Cardiac septum (tissue), 1 donor: ENCODE data around the gene CACNA1C. TPM values are rescaled to one million over a fixed set of nuclear protein-coding genes. Genes with fewer than 3 reads are reported as not detected.

Source experiments
- DNase-seq: peaks from one replicate; pipeline ENCODE4 v3.0.0-alpha.2; 2020; ENCODE audit warnings: low spot score
- intact Hi-C: fragments of 100-400 bp; cut with DNase I; formaldehyde crosslinking; loops from one replicate; pipeline ENCODE4 v1.14.0; 2022
- total RNA-seq: library from RNA; stranded (reverse); fragmentation: NEBNext Ultra II Directional; extraction: Animal tissue kit (Norgen Biotek cat#: 25700); gene quantifications from one replicate; pipeline ENCODE4 v1.2.1, GENCODE V29; 2021
- donor health status: DM: no; HTN: no; CAD: no.

CACNA1C gene
- total RNA-seq, 1 donor from 2014 or later: 182 TPM

DNA sequence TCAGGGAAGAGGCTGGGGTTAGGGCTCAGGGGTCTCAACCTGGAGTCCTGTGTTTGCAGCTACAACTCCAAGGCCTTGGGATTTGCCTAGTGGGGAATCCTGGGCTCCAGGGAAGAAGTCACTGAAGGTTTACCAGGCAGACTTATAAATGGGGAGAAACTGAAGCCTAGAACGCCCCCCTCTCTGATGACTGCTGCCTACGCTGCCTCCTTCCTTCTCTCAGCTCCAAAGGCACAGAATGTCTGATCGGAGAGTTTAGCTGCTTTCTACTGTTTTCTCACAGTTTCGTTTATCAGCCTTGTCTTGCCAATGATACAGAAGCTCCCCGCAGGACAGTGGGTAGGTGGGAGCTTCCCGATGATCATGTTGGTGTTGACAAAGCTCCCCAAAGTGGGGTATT lies 101.7 kb downstream of the CACNA1C start:
- DNase-seq: no peak
- intact Hi-C loops: loop anchor here (5.0 kb wide), 1 partner anchor 77 kb away; no protein-coding TSS in a partner anchor

DNA sequence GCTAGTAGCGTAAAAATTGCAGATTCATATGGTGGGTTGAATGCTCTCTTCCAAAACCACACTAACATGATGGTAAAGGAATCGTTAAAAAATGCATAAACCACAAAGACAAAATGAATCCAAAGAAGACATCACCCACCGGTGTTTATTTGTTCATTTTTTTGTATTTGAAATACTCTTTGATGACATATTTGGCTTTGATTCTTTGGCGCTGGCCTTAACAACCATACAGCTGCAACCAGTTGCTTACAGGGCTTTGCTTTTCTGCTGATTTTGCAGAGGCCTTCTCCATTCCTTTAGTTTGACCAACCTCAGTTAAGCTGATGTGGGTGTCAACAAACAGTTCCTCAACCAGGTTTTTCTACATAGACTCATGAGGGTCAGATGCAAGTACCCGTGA lies 103.5 kb downstream of the CACNA1C start:
- intact Hi-C loops: no loop called here
- no peak for DNase-seq

- intact Hi-C loops: loop anchor here (5.0 kb wide), 2 partner anchors 102 to 122 kb away; no protein-coding TSS in a partner anchor
- DNase-seq: no peak
Measured at GRCh38 chr12:2160043-2160442, 107.3 kb downstream of the CACNA1C start.

GRCh38 chr12:2161473-2161872 lies 108.7 kb downstream of the CACNA1C start:
- peak; percentile 76 for DNase-seq
- intact Hi-C loops: loop anchor here (5.0 kb wide), 2 partner anchors 101 to 121 kb away; no protein-coding TSS in a partner anchor

DNA sequence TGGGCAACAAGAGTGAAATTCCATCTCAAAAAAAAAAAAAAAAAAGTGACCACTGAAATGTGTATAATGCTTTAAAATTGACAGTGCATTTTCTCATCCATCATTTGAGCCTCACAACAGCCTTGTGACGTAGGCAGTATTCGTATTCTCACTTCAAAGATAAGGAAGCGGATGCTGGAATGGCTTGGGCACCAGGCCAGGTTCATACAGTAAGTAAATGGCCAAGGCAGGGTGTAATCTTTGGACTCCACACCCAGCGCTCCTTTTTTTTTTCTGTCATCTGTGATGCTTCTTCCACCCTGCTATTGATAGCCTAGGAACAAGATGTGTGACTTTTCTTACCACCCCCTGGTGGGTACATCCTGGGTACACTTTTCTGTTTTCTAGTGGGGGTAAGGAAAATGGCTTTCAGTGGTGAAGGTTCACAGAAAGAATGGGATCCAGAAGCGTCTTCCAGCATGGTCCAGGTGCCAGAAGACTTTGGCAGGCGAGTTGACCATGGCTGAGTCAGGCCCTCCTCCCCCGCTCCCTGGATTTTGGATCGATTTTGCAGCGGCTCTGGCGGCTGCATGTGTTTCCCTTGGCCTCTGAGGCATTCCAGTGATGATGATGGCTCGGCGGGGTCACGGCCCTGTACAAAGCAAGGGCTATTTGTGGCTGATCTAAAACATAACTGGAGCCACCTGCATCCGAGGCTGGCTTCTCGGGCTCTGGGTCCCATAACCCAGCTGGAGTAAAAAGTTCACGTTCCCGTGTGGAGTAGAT lies 110.6 kb downstream of the CACNA1C start:
- intact Hi-C loops: loop anchor here (5.0 kb wide), 2 partner anchors 99 to 119 kb away; no protein-coding TSS in a partner anchor
- peak; percentile 92 for DNase-seq

GRCh38 chr12:2165021-2165420 lies 112.2 kb downstream of the CACNA1C start:
- intact Hi-C loops: no loop called here

GRCh38 chr12:2165927-2166326 lies 113.1 kb downstream of the CACNA1C start:
- intact Hi-C loops: no loop called here
- no peak for DNase-seq

More at GRCh38 chr12:2165021-2165420, 112.2 kb downstream of the CACNA1C start:
- DNase-seq: no peak

- DNase-seq: no peak
- intact Hi-C loops: no loop called here
Measured at GRCh38 chr12:2166696-2167095, 113.9 kb downstream of the CACNA1C start.

GRCh38 chr12:2167231-2167630 lies 114.4 kb downstream of the CACNA1C start:
- intact Hi-C loops: no loop called here

DNA sequence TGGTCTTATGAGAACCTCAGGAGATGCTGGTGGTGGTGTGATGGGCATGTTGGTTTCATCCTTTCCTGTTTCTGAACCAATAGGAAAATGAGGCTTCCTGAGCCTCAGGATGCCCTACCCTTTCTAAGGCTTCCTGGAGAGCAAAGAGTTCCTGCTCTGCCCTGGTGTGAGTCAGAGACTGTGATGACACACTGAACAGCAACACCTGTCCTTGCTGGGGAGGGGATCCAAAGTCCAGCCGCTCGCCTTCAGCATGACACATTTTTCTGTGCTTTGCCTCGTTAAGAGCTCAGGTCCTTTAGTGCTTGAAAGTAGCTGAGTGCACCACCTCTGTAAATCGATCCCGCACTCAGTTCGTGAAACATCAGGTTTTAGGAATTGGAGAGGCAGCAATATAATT lies 116.0 kb downstream of the CACNA1C start:
- intact Hi-C loops: no loop called here
- DNase-seq: no peak

More at GRCh38 chr12:2167231-2167630, 114.4 kb downstream of the CACNA1C start:
- DNase-seq: no peak

DNA sequence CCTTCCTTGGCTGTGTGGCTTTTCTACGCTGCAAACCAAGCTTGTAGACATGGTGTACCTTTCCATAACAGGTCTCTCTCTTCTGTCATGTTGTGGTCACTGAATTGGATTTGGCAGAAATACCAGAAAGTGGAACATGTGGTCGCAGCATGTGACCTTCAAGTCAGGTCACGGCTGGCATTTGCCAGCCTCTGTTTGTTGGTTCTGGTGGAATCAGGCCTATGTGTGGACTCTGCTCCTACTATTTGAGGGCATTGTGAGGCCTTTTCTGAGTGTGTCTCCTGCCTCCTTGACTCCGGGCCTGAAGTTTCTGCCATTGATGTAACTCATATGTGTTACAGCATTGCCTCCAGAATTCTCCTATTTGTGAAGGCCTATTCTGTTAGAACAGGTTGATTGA lies 116.7 kb downstream of the CACNA1C start:
- no peak for DNase-seq
- intact Hi-C loops: no loop called here

DNA sequence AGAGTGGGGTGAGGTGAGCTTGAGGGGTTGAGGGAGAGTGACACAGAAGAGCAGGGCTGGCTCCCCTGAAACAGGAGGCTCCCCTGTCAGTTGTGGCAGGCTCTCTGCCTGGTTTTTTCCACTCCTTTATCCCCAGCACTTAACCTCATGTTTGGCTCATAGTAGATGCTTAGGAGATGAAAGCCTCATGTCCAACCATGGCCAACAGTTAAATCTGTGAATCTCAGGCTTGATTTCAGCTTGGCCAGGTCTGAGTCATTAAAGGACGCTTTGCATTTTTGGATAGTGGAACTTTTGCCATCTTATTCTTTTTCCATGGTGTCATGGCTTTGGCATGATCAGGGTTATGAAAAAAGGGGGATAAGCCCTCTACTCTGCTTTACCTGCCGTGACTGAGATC lies 117.2 kb downstream of the CACNA1C start:
- intact Hi-C loops: no loop called here
- DNase-seq: peak; percentile 12

DNA sequence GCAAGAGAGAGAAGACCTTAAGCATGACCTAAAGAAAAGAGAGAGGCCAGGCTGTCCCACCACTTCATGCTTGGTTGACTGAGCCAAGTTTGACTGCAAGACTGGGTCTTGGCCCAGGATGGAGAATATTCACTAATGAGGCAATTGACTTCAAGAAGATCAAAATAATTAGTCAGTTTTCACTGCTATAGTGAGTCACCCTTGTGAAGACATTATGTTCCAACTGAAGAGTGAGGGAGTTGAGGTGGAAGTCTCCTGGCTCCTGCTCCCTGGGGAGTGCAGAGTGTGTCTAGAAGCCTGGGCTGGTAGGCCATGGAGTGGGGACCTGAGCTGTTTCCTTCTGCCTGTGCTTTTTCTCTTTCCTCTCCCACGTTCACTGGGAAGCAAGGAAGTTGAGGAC lies 117.6 kb downstream of the CACNA1C start:
- intact Hi-C loops: no loop called here
- DNase-seq: peak; percentile 6

DNA sequence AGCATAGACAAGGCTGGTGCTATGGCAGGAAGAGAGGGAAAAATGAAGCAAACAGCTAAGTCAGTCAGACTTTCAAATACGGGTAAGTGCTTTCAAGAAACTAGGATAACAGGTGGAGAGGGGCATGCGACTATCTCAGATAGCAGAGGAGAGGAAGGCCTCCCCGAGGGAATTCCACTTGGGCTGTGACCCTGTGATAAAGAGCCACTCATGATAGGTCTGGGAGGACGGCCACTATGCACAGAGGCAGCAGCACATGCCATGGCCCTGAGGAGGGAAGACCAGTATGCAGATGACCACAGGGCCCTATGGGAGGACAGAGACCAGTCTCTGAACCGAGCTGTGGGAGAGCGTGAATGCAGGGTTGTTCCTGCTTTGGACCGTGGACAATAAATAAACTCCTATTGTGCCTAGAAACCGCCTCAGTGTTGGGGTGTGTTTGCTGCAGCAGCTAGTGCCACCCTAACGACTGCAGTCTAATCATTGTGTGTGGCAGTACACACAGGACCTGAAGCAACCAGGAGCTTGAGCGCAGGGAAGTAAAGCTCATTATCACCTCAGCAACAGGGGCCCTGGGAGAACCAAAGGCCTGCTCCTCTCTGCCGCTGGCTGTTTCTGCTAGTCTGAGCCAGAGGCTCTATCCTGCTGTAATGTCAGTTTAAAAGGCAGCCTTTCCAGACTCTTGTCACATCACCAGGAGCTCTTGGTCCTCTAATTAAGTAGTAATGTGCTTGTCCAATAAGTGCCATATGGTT lies 119.1 kb downstream of the CACNA1C start:
- peak; percentile 46 for DNase-seq
- intact Hi-C loops: no loop called here

DNA sequence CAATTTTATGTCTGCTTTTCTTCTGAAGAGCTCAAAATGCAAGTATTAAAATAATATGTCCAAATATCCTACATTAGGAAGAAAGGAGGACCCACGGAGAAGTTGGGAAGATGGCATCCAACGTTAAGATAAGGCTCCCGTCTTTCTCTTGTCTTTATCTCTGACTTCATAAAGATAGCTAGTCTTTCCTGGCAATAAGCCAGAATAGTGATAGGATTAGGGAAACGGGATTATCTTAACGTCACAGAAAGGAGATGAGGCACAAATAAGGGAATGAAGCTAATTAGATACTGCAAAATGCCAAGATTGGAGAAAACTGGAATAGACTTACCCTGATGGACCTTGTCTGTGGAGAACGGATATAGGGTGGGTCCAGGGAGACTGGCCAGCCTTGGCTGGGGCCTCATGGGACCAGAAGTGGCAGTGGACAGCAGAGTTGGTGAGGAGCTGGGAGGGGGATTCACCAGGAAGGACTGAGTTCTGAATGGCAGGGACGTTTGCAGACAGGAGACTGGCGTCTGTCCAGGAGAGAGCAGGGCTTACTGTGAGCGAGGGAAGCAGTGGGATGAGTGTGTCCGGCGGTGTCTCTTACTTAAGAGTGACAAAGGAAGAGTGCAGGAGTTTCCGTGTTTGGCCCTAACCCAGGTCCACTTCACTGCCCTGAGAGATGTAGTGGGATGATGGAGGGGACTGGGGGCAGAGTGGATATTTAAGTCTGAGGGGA lies 119.9 kb downstream of the CACNA1C start:
- DNase-seq: no peak
- intact Hi-C loops: no loop called here

- intact Hi-C loops: no loop called here
- DNase-seq: no peak
Measured at GRCh38 chr12:2173971-2174370, 121.2 kb downstream of the CACNA1C start.

GRCh38 chr12:2177003-2177402 lies 124.2 kb downstream of the CACNA1C start:
- intact Hi-C loops: no loop called here
- DNase-seq: no peak

DNA sequence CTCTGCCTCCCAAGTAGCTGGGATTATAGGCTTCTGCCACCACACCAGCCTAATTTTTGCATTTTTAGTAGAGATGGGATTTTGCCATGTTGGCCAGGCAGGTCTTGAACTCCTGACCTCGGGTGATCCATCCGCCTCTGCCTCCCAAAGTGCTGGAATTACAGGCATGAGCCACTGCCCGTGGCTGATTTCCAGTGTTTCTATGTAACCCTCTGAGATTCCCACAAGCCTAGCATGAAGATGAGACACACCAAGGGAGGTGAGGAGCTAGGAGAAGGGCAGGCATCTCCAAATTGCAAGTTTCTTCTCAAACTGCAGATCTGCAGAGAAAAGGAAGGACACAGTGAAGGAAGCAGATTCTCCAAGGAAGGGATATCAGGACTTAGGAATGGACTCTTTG lies 125.0 kb downstream of the CACNA1C start:
- DNase-seq: no peak
- intact Hi-C loops: no loop called here

GRCh38 chr12:2179058-2179457 lies 126.3 kb downstream of the CACNA1C start:
- DNase-seq: no peak
- intact Hi-C loops: no loop called here
